TTC549 (cell line): ENCODE measurements around the gene TTLL8.

Source experiments
- FAIRE-seq: peaks from 2 replicates; lab custom pipeline; 2012; peaks lifted over from hg19 to GRCh38; lab: Jason Lieb, UNC

TTLL8 gene

GRCh38 chr22:50016988-50017700, 41.0 kb downstream of the TTLL8 start:
- FAIRE-seq: no peak

DNA sequence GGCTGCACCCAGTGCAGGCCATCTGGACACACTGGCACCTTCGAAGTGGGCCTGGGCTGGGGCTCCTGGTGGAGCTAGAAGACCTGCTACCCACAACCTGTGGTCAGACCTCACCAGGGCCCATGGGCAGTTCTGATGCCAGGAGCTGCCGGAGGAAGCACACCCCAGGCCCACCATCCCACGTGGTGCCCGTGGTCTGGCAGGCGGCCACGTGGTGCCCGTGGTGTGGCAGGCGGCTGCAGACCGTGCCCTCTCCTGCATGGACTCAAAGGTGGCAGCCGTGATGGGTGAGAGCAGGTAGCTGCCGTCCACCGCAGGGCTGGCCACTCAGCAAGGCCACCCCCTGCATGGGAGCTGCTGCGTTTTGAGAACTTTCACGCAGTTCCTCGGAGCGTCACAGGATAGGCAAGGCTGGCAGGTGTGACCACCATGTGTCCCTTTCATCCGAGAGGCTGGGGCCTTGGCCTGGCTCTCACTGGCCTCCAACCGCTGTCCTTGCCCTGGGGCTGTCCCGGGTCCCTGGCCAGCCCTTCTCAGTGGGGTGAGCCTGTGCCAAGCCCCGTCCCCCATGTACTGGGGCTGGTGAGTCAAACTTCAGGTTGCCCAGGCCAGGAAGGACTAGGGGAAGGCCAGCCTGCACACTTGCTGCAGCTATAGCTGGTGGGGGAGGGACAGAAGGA, 41.6 kb downstream of the TTLL8 start:
- FAIRE-seq: no peak

- FAIRE-seq: no peak
Measured at GRCh38 chr22:50015451-50016307, 42.4 kb downstream of the TTLL8 start.

- FAIRE-seq: no peak
Measured at GRCh38 chr22:50014655-50015401, 43.3 kb downstream of the TTLL8 start.

DNA sequence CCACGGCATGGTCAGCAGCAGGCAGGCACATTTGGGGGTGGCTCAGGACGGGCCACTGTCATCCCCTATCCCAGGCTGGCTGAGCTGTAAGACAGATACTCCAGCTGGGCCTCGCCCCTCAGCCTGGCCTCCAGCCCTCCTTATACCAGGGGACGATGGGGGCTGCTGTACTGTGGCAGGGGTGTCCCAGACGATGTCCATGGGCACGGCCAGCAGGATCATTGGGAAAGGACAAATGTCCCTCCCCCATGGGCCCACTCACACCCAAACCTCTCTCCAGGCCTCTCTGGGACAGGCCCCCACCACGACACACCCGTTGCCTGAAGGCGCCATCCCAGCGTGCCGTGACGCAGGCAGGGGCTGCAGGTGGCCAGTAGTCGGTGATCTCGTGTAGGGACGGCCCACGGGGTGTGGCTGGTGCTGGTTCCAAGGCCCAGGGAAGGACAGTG, 44.0 kb downstream of the TTLL8 start:
- no peak for FAIRE-seq

GRCh38 chr22:50012211-50013181, 45.6 kb downstream of the TTLL8 start, which contains the start of gene IL17REL:
TSS of gene IL17REL (minus strand) at chr22:50012765. CDS start at chr22:50012646, 119 bp downstream.
- no peak for FAIRE-seq

- FAIRE-seq: no peak
Measured at GRCh38 chr22:50011447-50012210, 46.5 kb downstream of the TTLL8 start.

- FAIRE-seq: no peak
Measured at GRCh38 chr22:50010676-50011446, 47.2 kb downstream of the TTLL8 start.

- no peak for FAIRE-seq
Measured at GRCh38 chr22:50009765-50010675, 48.1 kb downstream of the TTLL8 start.

GRCh38 chr22:50009251-50009650, 48.8 kb downstream of the TTLL8 start:
- FAIRE-seq: no peak

DNA sequence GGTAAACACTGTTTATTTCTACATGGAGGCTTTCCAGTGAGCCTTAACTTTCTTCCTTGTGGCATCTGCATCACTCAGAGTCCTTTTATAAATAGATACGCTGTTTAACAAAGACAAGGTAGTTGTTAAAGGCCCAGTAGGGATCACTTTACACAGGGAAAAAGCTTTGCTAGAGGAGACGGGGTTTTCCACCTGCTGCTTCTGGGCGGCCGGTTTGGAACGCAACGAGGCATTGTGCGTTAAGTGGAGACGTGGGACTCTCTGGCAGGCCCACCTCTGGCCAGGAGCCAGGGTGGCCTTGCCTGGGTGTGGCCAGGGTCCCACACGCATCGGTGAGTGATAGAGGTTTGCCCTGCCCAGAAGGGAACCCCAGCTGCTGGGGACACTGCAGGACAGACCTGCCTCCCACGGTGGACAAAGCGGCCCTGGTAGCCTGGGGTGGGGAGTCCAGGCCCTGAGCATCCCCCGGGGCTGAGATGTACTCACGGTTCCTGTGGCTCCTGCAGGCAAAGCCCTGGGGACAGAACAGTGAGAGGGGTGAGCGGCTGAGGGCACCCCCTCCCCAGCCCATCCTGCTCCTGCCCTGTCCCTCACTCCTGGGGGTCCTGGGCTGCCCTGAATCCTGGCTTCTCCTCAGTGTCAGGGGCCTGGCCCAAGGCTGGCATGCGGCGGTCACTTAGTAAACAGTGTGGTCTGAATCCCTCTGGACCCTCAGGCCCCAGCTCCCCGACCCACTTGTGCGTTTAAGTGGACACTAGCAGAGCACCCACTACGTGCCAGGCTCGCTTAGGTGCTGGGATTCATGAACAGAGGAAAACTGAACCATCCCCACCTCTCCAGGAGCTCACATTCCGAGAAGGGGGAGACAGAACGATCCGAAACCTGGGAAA, 49.7 kb downstream of the TTLL8 start:
- no peak for FAIRE-seq

DNA sequence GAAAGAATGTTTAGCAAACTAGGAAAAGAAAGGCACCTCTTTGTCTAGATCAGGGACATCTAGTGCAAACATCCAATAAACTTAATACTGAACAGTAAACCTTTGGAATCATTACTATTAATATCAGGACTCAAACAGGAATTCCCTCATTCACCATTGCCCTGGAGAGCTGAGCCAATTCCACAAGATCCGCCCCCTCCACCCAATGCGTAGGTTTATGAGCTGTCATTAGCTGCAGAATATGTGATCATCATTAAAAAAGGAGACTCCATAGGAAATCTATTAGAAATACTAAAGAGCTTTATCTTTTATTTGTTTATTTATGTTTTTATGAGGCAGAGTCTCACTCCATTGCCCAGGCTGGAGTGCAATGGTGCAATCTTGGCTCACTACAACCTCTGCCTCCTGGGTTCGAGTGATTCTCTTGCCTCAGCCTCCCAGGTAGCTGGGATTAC, 51.0 kb downstream of the TTLL8 start:
- no peak for FAIRE-seq

DNA sequence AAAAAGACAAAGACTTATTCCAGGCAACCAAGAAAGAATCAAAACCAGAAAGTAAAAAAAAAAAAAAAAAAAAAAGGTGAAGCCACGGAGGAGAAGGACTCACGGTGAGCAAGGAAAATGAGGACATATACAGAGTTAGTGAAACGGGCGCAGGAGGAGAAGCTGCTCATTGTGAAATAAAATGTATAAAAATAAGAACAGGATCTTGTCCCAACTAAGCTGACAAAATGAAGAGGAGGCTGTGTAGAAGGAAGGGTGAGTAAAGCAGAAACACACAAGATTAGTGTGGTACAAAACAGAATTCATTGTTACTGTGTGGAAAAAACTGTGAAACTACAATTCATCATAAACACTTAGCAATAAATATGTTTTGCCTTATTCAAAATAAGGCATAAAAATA, 53.2 kb downstream of the TTLL8 start:
- FAIRE-seq: no peak

DNA sequence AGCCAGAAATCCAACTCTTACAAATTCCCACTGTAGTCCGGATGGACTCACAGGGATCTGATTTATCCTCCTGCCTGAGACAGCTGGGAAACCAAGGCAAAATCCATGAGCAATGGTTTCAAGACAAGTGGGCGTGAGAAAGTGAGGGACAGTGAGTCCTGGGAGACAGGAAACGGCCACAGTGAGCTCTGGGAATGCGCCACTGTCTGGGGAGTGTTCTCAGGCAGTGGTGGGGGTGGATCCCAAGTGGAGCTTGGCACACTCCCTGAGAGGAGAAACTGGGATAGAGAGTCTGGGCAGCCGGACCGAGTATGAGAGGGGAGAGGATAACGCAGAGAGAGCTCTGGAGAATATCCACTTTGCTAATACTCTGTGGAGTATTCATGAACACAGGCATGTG, 55.3 kb downstream of the TTLL8 start:
- FAIRE-seq: no peak

GRCh38 chr22:50001388-50002231, 56.5 kb downstream of the TTLL8 start:
- FAIRE-seq: no peak
